Measurements from ENCODE around the gene APBB1.

APBB1 gene

GRCh38 chr11:6419009-6419631 is at the start of gene APBB1:
Gene APBB1 (minus strand): TSS chr11:6419094. CDS start chr11:6411347, 7,747 bp downstream.
- DNase-seq = peak; percentile 61

- no peak for DNase-seq
Measured at GRCh38 chr11:6459099-6459450, 40.2 kb upstream of the APBB1 start.

GRCh38 chr11:6458352-6459098 is 39.6 kb upstream of the APBB1 start:
- no peak for DNase-seq

- DNase-seq = no peak
Measured at GRCh38 chr11:6457581-6458320, 38.9 kb upstream of the APBB1 start.

GRCh38 chr11:6456361-6457073 is 37.6 kb upstream of the APBB1 start:
- no peak for DNase-seq

GRCh38 chr11:6455070-6455469 is 36.2 kb upstream of the APBB1 start:
- DNase-seq = no peak

- DNase-seq = no peak
Measured at GRCh38 chr11:6453152-6453551, 34.3 kb upstream of the APBB1 start.

GRCh38 chr11:6452219-6452618 is 33.3 kb upstream of the APBB1 start:
- no peak for DNase-seq

- DNase-seq = no peak
Measured at GRCh38 chr11:6448574-6448973, 29.7 kb upstream of the APBB1 start.

GRCh38 chr11:6443269-6444003 is 24.5 kb upstream of the APBB1 start:
- DNase-seq = peak; percentile 60

- DNase-seq = no peak
Measured at GRCh38 chr11:6442441-6442840, 23.5 kb upstream of the APBB1 start.

GRCh38 chr11:6440906-6441358 is 22.0 kb upstream of the APBB1 start, which contains the start of gene HPX:
Gene HPX (minus strand): TSS chr11:6440987. CDS start chr11:6440963, 24 bp downstream.
- no peak for DNase-seq

GRCh38 chr11:6438979-6439571 is 20.2 kb upstream of the APBB1 start:
- DNase-seq = peak; percentile 61

- DNase-seq = no peak
Measured at GRCh38 chr11:6437993-6438392, 19.1 kb upstream of the APBB1 start.

GRCh38 chr11:6437423-6437822 is 18.5 kb upstream of the APBB1 start:
- no peak for DNase-seq

GRCh38 chr11:6433998-6434660 is 15.2 kb upstream of the APBB1 start:
- no peak for DNase-seq

- peak; percentile 98 for DNase-seq
Measured at GRCh38 chr11:6431861-6432260, 13.0 kb upstream of the APBB1 start.

GRCh38 chr11:6427516-6427915 is 8.6 kb upstream of the APBB1 start:
- DNase-seq = no peak

- no peak for DNase-seq
Measured at GRCh38 chr11:6420677-6421076, 1.8 kb upstream of the APBB1 start.

- no peak for DNase-seq
Measured at GRCh38 chr11:6418557-6419008, 311 bp downstream of the APBB1 start.

GRCh38 chr11:6417907-6418556 is 862 bp downstream of the APBB1 start:
- no peak for DNase-seq
